CD4-positive, alpha-beta T cell treated with Interleukin-21 for 1 hour (primary cell): ENCODE measurements around the gene CDK11B.
"Not testable (repeated sequence)": the region's sequence is repeated elsewhere in the genome, so short reads cannot be mapped to it uniquely, and the experiment has no call there.

ENCODE experiments used
- DNase-seq: peaks from one replicate; pipeline ENCODE4 v3.0.0-alpha.2; 2020

The CDK11B gene

GRCh38 chr1:1658583-1659549 is at the start of gene CDK11B:
TSS of gene CDK11B (minus strand) at chr1:1659004. CDS start at chr1:1657485, 1,519 bp downstream.
- peak; percentile 96 for DNase-seq

- not testable (repeated sequence) for DNase-seq
Observed at GRCh38 chr1:1707897-1708296, 49.1 kb upstream of the CDK11B start.

GRCh38 chr1:1707241-1707640 is 48.4 kb upstream of the CDK11B start:
- DNase-seq: not testable (repeated sequence)

- not testable (repeated sequence) for DNase-seq
Observed at GRCh38 chr1:1705623-1706022, 46.8 kb upstream of the CDK11B start.

GRCh38 chr1:1704284-1704957 is 45.6 kb upstream of the CDK11B start:
- DNase-seq: not testable (repeated sequence)

GRCh38 chr1:1703796-1704195 is 45.0 kb upstream of the CDK11B start:
- no peak for DNase-seq

GRCh38 chr1:1702506-1702905 is 43.7 kb upstream of the CDK11B start:
- not testable (repeated sequence) for DNase-seq

GRCh38 chr1:1700557-1700956 is 41.8 kb upstream of the CDK11B start:
- not testable (repeated sequence) for DNase-seq

GRCh38 chr1:1700067-1700466 is 41.3 kb upstream of the CDK11B start:
- not testable (repeated sequence) for DNase-seq

- DNase-seq: not testable (repeated sequence)
Observed at GRCh38 chr1:1699061-1699460, 40.3 kb upstream of the CDK11B start.

- DNase-seq: not testable (repeated sequence)
Observed at GRCh38 chr1:1697358-1698183, 38.8 kb upstream of the CDK11B start.

- not testable (repeated sequence) for DNase-seq
Observed at GRCh38 chr1:1696431-1697357, 37.9 kb upstream of the CDK11B start.

- DNase-seq: peak; percentile 98
Observed at GRCh38 chr1:1692714-1693647, 34.2 kb upstream of the CDK11B start, which contains the start of gene SLC35E2B. TSS of gene SLC35E2B (minus strand) at chr1:1692795. CDS start at chr1:1676699, 16,096 bp downstream.

- DNase-seq: not testable (repeated sequence)
Observed at GRCh38 chr1:1692324-1692713, 33.5 kb upstream of the CDK11B start.

GRCh38 chr1:1691443-1691842 is 32.6 kb upstream of the CDK11B start:
- DNase-seq: not testable (repeated sequence)

- not testable (repeated sequence) for DNase-seq
Observed at GRCh38 chr1:1689526-1689925, 30.7 kb upstream of the CDK11B start.

- DNase-seq: no peak
Observed at GRCh38 chr1:1687846-1688245, 29.0 kb upstream of the CDK11B start.

- no peak for DNase-seq
Observed at GRCh38 chr1:1684031-1684681, 25.4 kb upstream of the CDK11B start.

- no peak for DNase-seq
Observed at GRCh38 chr1:1683104-1683905, 24.5 kb upstream of the CDK11B start.
